SK-N-SH (cell line): ENCODE measurements around the gene MAN2A2. TPM values are rescaled to one million over a fixed set of nuclear protein-coding genes. Genes with fewer than 3 reads are reported as not detected.

Source experiments
- CTCF ChIA-PET: fragments of 300-600, 350-600 bp; formaldehyde crosslinking; extraction: SDS; loops from one replicate; lab custom pipeline; 2021; lab: Yijun Ruan, JAX
- POLR2A ChIA-PET: fragments of 350-600 bp; sonication (Branson Sonifier 250); formaldehyde crosslinking; extraction: SDS; loops from one replicate; lab custom pipeline; 2020; ENCODE audit warnings: antibody characterized with exemption, inconsistent platforms; lab: Yijun Ruan, JAX
- DNase-seq: peaks from one replicate; pipeline ENCODE4 v3.0.0; 2012
- H2AFZ ChIP-seq: fragments of 200-600 bp; sonication (generic); 2 replicates; pipeline ENCODE4 v1.8.1; 2016; ENCODE audit warnings: antibody characterized with exemption, mild to moderate bottlenecking, low read depth
- H3F3A ChIP-seq: fragments of 200-600 bp; sonication (generic); replicated peaks from 2 replicates; pipeline ENCODE3; 2016; ENCODE audit warnings: antibody characterized with exemption, mild to moderate bottlenecking; ENCODE audit not compliant: insufficient read depth
- H3K27ac ChIP-seq, 2 experiments: fragments of 200-500 bp in 1 of 2; fragments of 200-600 bp in 1 of 2; sonication (Bioruptor generic) in 1 of 2; sonication (generic), shearing (Covaris generic) in 1 of 2; 2 replicates each; pipeline versions ENCODE4 v1.5.1 to v1.6.1; 2014 to 2016; ENCODE audit warnings: low read depth in 2 of 2, inconsistent platforms in 1 of 2, low read length in 1 of 2, mild to moderate bottlenecking in 1 of 2, mixed read lengths in 1 of 2
- H3K27me3 ChIP-seq: fragments of 200-600 bp; sonication (generic), shearing (Covaris generic); 2 replicates; pipeline ENCODE4 v1.6.1; 2016; ENCODE audit warnings: mixed run types; ENCODE audit not compliant: insufficient read depth
- H3K36me3 ChIP-seq, 2 experiments: fragments of 200-500 bp in 1 of 2; fragments of 200-600 bp in 1 of 2; sonication (Bioruptor generic) in 1 of 2; sonication (generic) in 1 of 2; replicated peaks in 1 of 2; 2 replicates each; pipeline versions ENCODE3 to v1.5.1; 2014 to 2016; ENCODE audit warnings: low read length in 1 of 2, mild to moderate bottlenecking in 1 of 2; ENCODE audit not compliant: insufficient read depth in 2 of 2, control insufficient read depth in 1 of 2
- H3K4me1 ChIP-seq, 2 experiments: fragments of 200-500 bp in 1 of 2; fragments of 200-600 bp in 1 of 2; sonication (Bioruptor generic) in 1 of 2; sonication (generic), shearing (Covaris generic) in 1 of 2; 2 replicates each; pipeline versions ENCODE4 v1.5.1 to v1.6.1; 2014 to 2016; ENCODE audit warnings: low read depth in 1 of 2, low read length in 1 of 2, mixed run types in 1 of 2; ENCODE audit not compliant: insufficient read depth in 2 of 2, control insufficient read depth in 1 of 2
- H3K4me2 ChIP-seq: fragments of 200-600 bp; sonication (generic), shearing (Covaris generic); 2 replicates; pipeline ENCODE4 v1.6.1; 2017; ENCODE audit warnings: mixed run types
- H3K4me3 ChIP-seq, 2 experiments: fragments of 200-500 bp in 1 of 2; fragments of 200-600 bp in 1 of 2; sonication (Bioruptor generic) in 1 of 2; sonication (generic), shearing (Covaris generic) in 1 of 2; 2 replicates each; pipeline versions ENCODE4 v1.5.1 to v1.8.1; 2014 to 2016; ENCODE audit warnings: low read depth in 2 of 2, inconsistent platforms in 1 of 2, low read length in 1 of 2, mild to moderate bottlenecking in 1 of 2, mixed read lengths in 1 of 2, moderate library complexity in 1 of 2
- H3K79me2 ChIP-seq: fragments of 200-600 bp; sonication (generic); 2 replicates; pipeline ENCODE4 v1.8.1; 2017; ENCODE audit warnings: mild to moderate bottlenecking; ENCODE audit not compliant: insufficient read depth
- H3K9ac ChIP-seq: fragments of 200-600 bp; sonication (generic); 2 replicates; pipeline ENCODE4 v1.6.1; 2017; ENCODE audit warnings: mixed run types
- H3K9me2 ChIP-seq: fragments of 200-600 bp; sonication (generic); 2 replicates; pipeline ENCODE4 v1.6.1; 2017; ENCODE audit warnings: mixed run types
- H3K9me3 ChIP-seq: fragments of 200-600 bp; sonication (generic); 2 replicates; pipeline ENCODE4 v1.6.1; 2017; ENCODE audit warnings: mixed run types, mild to moderate bottlenecking, moderate library complexity
- H4K20me1 ChIP-seq: fragments of 200-600 bp; sonication (generic); 2 replicates; pipeline ENCODE4 v1.6.1; 2017; ENCODE audit warnings: mild to moderate bottlenecking, mixed run types; ENCODE audit not compliant: insufficient read depth
- CHD2 ChIP-seq: fragments of 150-350 bp; IDR thresholded peaks from 2 replicates; pipeline ENCODE4 v1.6.1; 2018; ENCODE audit warnings: low read length; ENCODE audit not compliant: partially characterized antibody
- ELF1 ChIP-seq: IDR thresholded peaks from 2 replicates; pipeline ENCODE4 v1.4.0; 2012
- EP300 ChIP-seq, 2 experiments: IDR thresholded peaks; 2 replicates each; pipeline versions ENCODE4 v1.4.0 to v1.6.1; 2012; ENCODE audit warnings: borderline replicate concordance in 1 of 2, low read depth in 1 of 2, low read length in 1 of 2
- EZH2phosphoT487 ChIP-seq: fragments of 200-600 bp; sonication (generic); IDR thresholded peaks from 2 replicates; pipeline ENCODE4 v1.6.1; 2017; ENCODE audit warnings: low read depth, mixed run types, mild to moderate bottlenecking, antibody characterized with exemption, moderate library complexity, borderline replicate concordance
- FOSL2 ChIP-seq: IDR thresholded peaks from 2 replicates; pipeline ENCODE4 v1.4.0; 2012; ENCODE audit warnings: low read depth, mild to moderate bottlenecking, moderate library complexity, borderline replicate concordance
- FOXM1 ChIP-seq: IDR thresholded peaks from 2 replicates; pipeline ENCODE4 v1.4.0; 2012; ENCODE audit warnings: low read depth, mild to moderate bottlenecking
- GABPA ChIP-seq: IDR thresholded peaks from 2 replicates; pipeline ENCODE4 v1.4.0; 2012; ENCODE audit warnings: low read depth, mild to moderate bottlenecking
- GATA2 ChIP-seq: sonication (generic); formaldehyde crosslinking; IDR thresholded peaks from 2 replicates; pipeline ENCODE4 v1.5.0; 2020; ENCODE audit warnings: mild to moderate bottlenecking, missing genetic modification reagents
- MEF2A ChIP-seq: IDR thresholded peaks from 2 replicates; pipeline ENCODE4 v1.4.0; 2012; ENCODE audit warnings: low read depth, borderline replicate concordance
- MXI1 ChIP-seq: IDR thresholded peaks from 2 replicates; pipeline ENCODE4 v1.6.1; 2012; ENCODE audit warnings: mild to moderate bottlenecking, low read depth, low read length, improper control_type of control experiment
- NFIC ChIP-seq: IDR thresholded peaks from 2 replicates; pipeline ENCODE4 v1.4.0; 2012; ENCODE audit warnings: borderline replicate concordance
- NRF1 ChIP-seq: IDR thresholded peaks from 2 replicates; pipeline ENCODE4 v1.6.1; 2012; ENCODE audit warnings: low read depth, mild to moderate bottlenecking, low read length
- RAD21 ChIP-seq: IDR thresholded peaks from 2 replicates; pipeline ENCODE4 v1.6.1; 2012; ENCODE audit warnings: mild to moderate bottlenecking, low read length
- RCOR1 ChIP-seq: fragments of 150-350 bp; IDR thresholded peaks from 2 replicates; pipeline ENCODE4 v1.6.1; 2017; ENCODE audit warnings: antibody characterized with exemption, low read length
- RFX5 ChIP-seq: IDR thresholded peaks from 2 replicates; pipeline ENCODE4 v1.6.1; 2012; ENCODE audit warnings: mild to moderate bottlenecking, improper control_type of control experiment, low read length
- TCF12 ChIP-seq: IDR thresholded peaks from 2 replicates; pipeline ENCODE4 v1.4.0; 2012
- YY1 ChIP-seq: IDR thresholded peaks from 2 replicates; pipeline ENCODE4 v1.4.0; 2012; ENCODE audit warnings: low read depth, mild to moderate bottlenecking
- WGBS: methylation state at CpG from one replicate; pipeline ENCODE4 v1.1.6; 2017; ENCODE audit warnings: low lambda C conversion rate; 5-methylcytosine and 5-hydroxymethylcytosine counted together
- polyA plus RNA-seq, 3 experiments: library from polyadenylated mRNA; depleted of rRNA; stranded (reverse); fragments of >200 nt; gene quantifications; 2 replicates each; pipeline ENCODE4 v1.2.3, GENCODE V29; 2012
- TF ChIP-seq, protein P1 (sequence below): fragments of 150-350 bp; IDR thresholded peaks from 2 replicates; pipeline ENCODE4 v1.6.1; 2016; ENCODE audit warnings: mild to moderate bottlenecking, low read depth, low read length
- TF ChIP-seq, protein P2 (sequence below): IDR thresholded peaks from 2 replicates; pipeline ENCODE4 v1.4.0; 2012; ENCODE audit warnings: low read depth

The MAN2A2 gene
- polyA plus RNA-seq, 1 of the 3 experiments (the other 2 are of a cell fraction) = 35.0 TPM

GRCh38 chr15:90889313-90889730 lies 13.8 kb upstream of the MAN2A2 start:
- 74% methylated on average over 9 of the region's 18 CpGs for WGBS
- Histone ChIP-seq H3K4me2 (no peak overlapping the region), H3F3A (peaks cover 3% of the 10 kb centered on the region), H3K4me3 (no peak overlapping the region), H3K9ac (no peak overlapping the region), H4K20me1 (no peaks in the 10 kb centered on the region), H3K4me1 (no peaks in the 10 kb centered on the region; a peak in 1 of 4 replicates), H3K36me3 (no peaks in the 10 kb centered on the region), H2AFZ (no peak overlapping the region), H3K9me3 (no peaks in the 10 kb centered on the region), H3K9me2 (no peaks in the 10 kb centered on the region), H3K79me2 (no peaks in the 10 kb centered on the region), H3K27me3 (no peaks in the 10 kb centered on the region), H3K27ac (no peak overlapping the region)
- no peak for DNase-seq
- no peak for TF ChIP-seq ELF1
- TF ChIP-seq, protein P1, sequence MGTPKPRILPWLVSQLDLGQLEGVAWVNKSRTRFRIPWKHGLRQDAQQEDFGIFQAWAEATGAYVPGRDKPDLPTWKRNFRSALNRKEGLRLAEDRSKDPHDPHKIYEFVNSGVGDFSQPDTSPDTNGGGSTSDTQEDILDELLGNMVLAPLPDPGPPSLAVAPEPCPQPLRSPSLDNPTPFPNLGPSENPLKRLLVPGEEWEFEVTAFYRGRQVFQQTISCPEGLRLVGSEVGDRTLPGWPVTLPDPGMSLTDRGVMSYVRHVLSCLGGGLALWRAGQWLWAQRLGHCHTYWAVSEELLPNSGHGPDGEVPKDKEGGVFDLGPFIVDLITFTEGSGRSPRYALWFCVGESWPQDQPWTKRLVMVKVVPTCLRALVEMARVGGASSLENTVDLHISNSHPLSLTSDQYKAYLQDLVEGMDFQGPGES = no peak
- no peak for TF ChIP-seq RCOR1
- TF ChIP-seq, protein P2, sequence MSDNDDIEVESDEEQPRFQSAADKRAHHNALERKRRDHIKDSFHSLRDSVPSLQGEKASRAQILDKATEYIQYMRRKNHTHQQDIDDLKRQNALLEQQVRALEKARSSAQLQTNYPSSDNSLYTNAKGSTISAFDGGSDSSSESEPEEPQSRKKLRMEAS = no peak
- TF ChIP-seq NRF1 = no peak
- no peak for TF ChIP-seq GABPA
- no peak for TF ChIP-seq TCF12
- no peak for TF ChIP-seq MXI1
- CTCF ChIA-PET = interaction anchor here (0.9 to 2.1 kb wide), 5 partner anchors 9 to 569 kb away, joined by 3 to 8 read pairs (median 4); no protein-coding TSS in a partner anchor
- POLR2A ChIA-PET = no interaction called here

GRCh38 chr15:90889736-90890456 lies 13.2 kb upstream of the MAN2A2 start:
- no peaks in the 10 kb centered on the region for H3K9me2 ChIP-seq
- no peak overlapping the region for H3K27ac ChIP-seq
- H3K27me3 ChIP-seq = no peaks in the 10 kb centered on the region
- WGBS = 91% methylated on average over 22 of the region's 31 CpGs
- H3K4me2 ChIP-seq = no peak overlapping the region
- no peaks in the 10 kb centered on the region for H3K36me3 ChIP-seq
- no peak for DNase-seq
- peaks cover 3% of the 10 kb centered on the region for H3F3A ChIP-seq
- POLR2A ChIA-PET = no interaction called here
- H4K20me1 ChIP-seq = no peaks in the 10 kb centered on the region
- H3K9ac ChIP-seq = no peak overlapping the region
- no peaks in the 10 kb centered on the region for H3K9me3 ChIP-seq
- no peaks in the 10 kb centered on the region for H3K79me2 ChIP-seq
- H2AFZ ChIP-seq = no peak overlapping the region
- no peak for TF ChIP-seq EZH2phosphoT487
- TF ChIP-seq, all 33 proteins: peak for 0
- H3K4me3 ChIP-seq = no peak overlapping the region
- CTCF ChIA-PET = interaction anchor here (0.9 to 2.1 kb wide), 4 partner anchors 160 to 242 kb away, joined by 3 to 8 read pairs (median 5); no protein-coding TSS in a partner anchor
- H3K4me1 ChIP-seq = no peaks in the 10 kb centered on the region

DNA sequence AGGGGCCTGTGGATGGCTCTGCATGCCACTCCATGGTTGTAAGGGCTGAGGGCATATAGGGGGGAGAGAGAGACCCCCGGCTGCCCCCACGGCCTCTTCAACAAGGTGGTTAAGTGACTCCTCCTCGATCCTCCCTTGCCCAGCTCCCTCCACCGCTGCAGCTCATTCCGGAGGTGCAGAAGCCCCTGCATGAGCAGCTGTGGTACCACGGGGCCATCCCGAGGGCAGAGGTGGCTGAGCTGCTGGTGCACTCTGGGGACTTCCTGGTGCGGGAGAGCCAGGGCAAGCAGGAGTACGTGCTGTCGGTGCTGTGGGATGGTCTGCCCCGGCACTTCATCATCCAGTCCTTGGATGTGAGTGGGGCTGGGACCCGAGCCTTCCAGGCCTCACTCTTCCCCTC lies 12.3 kb upstream of the MAN2A2 start:
- no peak overlapping the region for H2AFZ ChIP-seq
- peaks cover 0 to 8% of the 10 kb centered on the region in 2 experiments; a peak in 1 of 4 replicates for H3K4me1 ChIP-seq
- H3K9ac ChIP-seq = no peak overlapping the region
- H3K9me2 ChIP-seq = no peaks in the 10 kb centered on the region
- no peaks in the 10 kb centered on the region for H3K36me3 ChIP-seq
- ChIA-PET CTCF (interaction anchor here (0.6 to 0.9 kb wide), 2 partner anchors 26 to 243 kb away, joined by 3 to 4 read pairs; no protein-coding TSS in a partner anchor), POLR2A (no interaction called here)
- no peak overlapping the region for H3K27ac ChIP-seq
- TF ChIP-seq RAD21 (no peak), RCOR1 (no peak), EP300 (IDR thresholded peaks at IDR 0.05; ENCODE audit: borderline replicate concordance in 1 of 2, low read depth in 1 of 2, low read length in 1 of 2) (no peak), GATA2 (CRISPR knock-in tag) (no peak), FOSL2 (no peak), RFX5 (no peak), CHD2 (no peak), NFIC (no peak), YY1 (no peak), FOXM1 (no peak), EZH2phosphoT487 (no peak), MEF2A (no peak)
- H3K4me2 ChIP-seq = no peak overlapping the region
- no peaks in the 10 kb centered on the region for H3K9me3 ChIP-seq
- H3F3A ChIP-seq = no peaks in the 10 kb centered on the region
- no peaks in the 10 kb centered on the region for H4K20me1 ChIP-seq
- H3K79me2 ChIP-seq = no peaks in the 10 kb centered on the region
- 75% methylated on average over 6 of the region's 12 CpGs for WGBS
- no peaks in the 10 kb centered on the region for H3K27me3 ChIP-seq
- DNase-seq = no peak
- no peak overlapping the region for H3K4me3 ChIP-seq
